Kidney (tissue), 14 donors: ENCODE results near the gene PPP2R5A. TPM values are rescaled to one million over a fixed set of nuclear protein-coding genes. Genes with fewer than 3 reads are reported as not detected.

Source experiments
- DNase-seq, 5 donors: peaks; one replicate each; pipeline ENCODE4 v3.0.0-alpha.2; 2013 to 2020
- FAIRE-seq: peaks from 2 replicates; lab custom pipeline; 2012; peaks lifted over from hg19 to GRCh38; lab: Jason Lieb, UNC
- H3K27ac ChIP-seq, 2 donors: one replicate each; pipeline ENCODE4 v1.7.0; 2013; ENCODE audit warnings: low read depth in 2 of 2, low read length in 2 of 2, inconsistent platforms in 1 of 2
- H3K27me3 ChIP-seq: one replicate; pipeline ENCODE4 v1.7.1; 2013; ENCODE audit warnings: low read length, inconsistent platforms; ENCODE audit not compliant: control insufficient read depth, insufficient read depth
- H3K36me3 ChIP-seq, 3 donors: one replicate each; pipeline versions ENCODE4 v1.7.0 to v1.7.1; 2013; ENCODE audit warnings: low read length in 3 of 3, control low read depth in 1 of 3, inconsistent platforms in 1 of 3; ENCODE audit not compliant: insufficient read depth in 3 of 3, control insufficient read depth in 2 of 3
- H3K4me1 ChIP-seq, 3 donors: one replicate each; pipeline versions ENCODE4 v1.7.0 to v1.7.1; 2013; ENCODE audit warnings: low read length in 3 of 3, inconsistent platforms in 1 of 3, low read depth in 1 of 3; ENCODE audit not compliant: control insufficient read depth in 2 of 3, insufficient read depth in 2 of 3
- H3K4me3 ChIP-seq, 3 donors: one replicate each; pipeline versions ENCODE4 v1.7.0 to v1.8.1; 2013; ENCODE audit warnings: low read length in 3 of 3, control low read depth in 1 of 3, inconsistent platforms in 1 of 3
- H3K9ac ChIP-seq, 3 donors: one replicate each; pipeline versions ENCODE4 v1.7.0 to v1.7.1; 2013; ENCODE audit warnings: low read length in 3 of 3, control low read depth in 1 of 3, inconsistent platforms in 1 of 3
- H3K9me3 ChIP-seq, 3 donors: one replicate each; pipeline versions ENCODE4 v1.7.0 to v1.7.1; 2013; ENCODE audit warnings: low read length in 3 of 3, control low read depth in 1 of 3, inconsistent platforms in 1 of 3; ENCODE audit not compliant: control insufficient read depth in 2 of 3, insufficient read depth in 1 of 3
- CTCF ChIP-seq: IDR thresholded peaks from 3 replicates; pipeline ENCODE4 v1.5.1; 2012; ENCODE audit warnings: mild to moderate bottlenecking, moderate library complexity, borderline replicate concordance; ENCODE audit not compliant: insufficient read depth; ENCODE audit errors: extremely low read depth
- intact Hi-C: fragments of 100-400 bp; cut with DNase I; formaldehyde crosslinking; loops from one replicate; pipeline ENCODE4 v1.11.1; 2022
- polyA plus RNA-seq: library from polyadenylated mRNA; stranded (reverse); fragments of 350-450 nt; fragmentation: Illumina TruSeq; extraction: RNeasy Lipid Tissue Mini Kit (QIAGEN cat#74804); gene quantifications from one replicate; pipeline ENCODE4 v1.2.3, GENCODE V29; 2014; ENCODE audit warnings: low read depth, low replicate concordance; ENCODE audit not compliant: insufficient read depth
- total RNA-seq: library from RNA; stranded (reverse); fragmentation: NEBNext Ultra II Directional; extraction: Animal tissue kit (Norgen Biotek cat#: 25700); gene quantifications from one replicate; pipeline ENCODE4 v1.2.1, GENCODE V29; 2021
- donor health status: control.
- donor health status: control.
- donor health status: control.
- donor health status: control.
- donor health status: control.
- donor health status: DM: yes; HTN: yes; CAD: no.
- donor health status: Normal renal cell carcinoma (clear cell type).

The PPP2R5A gene
- total and polyA plus RNA-seq, 2 donors from 2014 or later, result 36.6 to 67.3 TPM

GRCh38 chr1:212353181-212353580 is 68.0 kb downstream of the PPP2R5A start:
- intact Hi-C loops, result no loop called here
- H3K4me3 ChIP-seq, result no peak overlapping the region
- no peak for DNase-seq
- no peaks in the 10 kb centered on the region for H3K27me3 ChIP-seq
- TF ChIP-seq CTCF, result no peak
- no peak for FAIRE-seq
- H3K9me3 ChIP-seq, result no peaks in the 10 kb centered on the region
- peaks cover 0 to 22% (median 8%) of the 10 kb centered on the region in 3 donors for H3K36me3 ChIP-seq
- H3K9ac ChIP-seq, result no peak overlapping the region
- no peaks in the 10 kb centered on the region for H3K4me1 ChIP-seq
- H3K27ac ChIP-seq, result no peak overlapping the region

- H3K36me3 ChIP-seq, result peaks cover 0 to 28% (median 17%) of the 10 kb centered on the region in 3 donors
- FAIRE-seq, result no peak
These were observed 69.3 kb downstream of the PPP2R5A start for GRCh38 chr1:212354464-212354863.

GRCh38 chr1:212355230-212355969 is 70.2 kb downstream of the PPP2R5A start:
- FAIRE-seq, result no peak

More at GRCh38 chr1:212354464-212354863, 69.3 kb downstream of the PPP2R5A start:
- Histone ChIP-seq H3K27me3 (no peaks in the 10 kb centered on the region), H3K4me1 (no peaks in the 10 kb centered on the region), H3K27ac (no peak overlapping the region), H3K4me3 (no peak overlapping the region), H3K9ac (no peak overlapping the region), H3K9me3 (no peaks in the 10 kb centered on the region)
- intact Hi-C loops, result no loop called here
- TF ChIP-seq CTCF, result no peak
- no peak for DNase-seq

More at GRCh38 chr1:212355230-212355969, 70.2 kb downstream of the PPP2R5A start:
- no peak overlapping the region for H3K4me3 ChIP-seq
- no peaks in the 10 kb centered on the region for H3K9me3 ChIP-seq
- no peak for TF ChIP-seq CTCF
- H3K27me3 ChIP-seq, result no peaks in the 10 kb centered on the region
- H3K36me3 ChIP-seq, result peaks cover 4 to 37% (median 25%) of the 10 kb centered on the region in 3 donors
- no peak overlapping the region for H3K9ac ChIP-seq
- intact Hi-C loops, result no loop called here
- peak in 1 of 5 donors; percentile 11 for DNase-seq
- no peak overlapping the region for H3K27ac ChIP-seq
- no peaks in the 10 kb centered on the region for H3K4me1 ChIP-seq
